Stimulated activated CD4-positive, alpha-beta T cell treated with anti-CD3 and anti-CD28 coated beads, Interleukin-1b, Interleukin-23, amount 100 ng/mL, for 4 hours (primary cell): ENCODE measurements around the gene MAGI2.

Source experiments
- DNase-seq, 2 donors: peaks; one replicate each; pipeline ENCODE4 v3.0.0-alpha.2; 2020; ENCODE audit warnings: low read depth in 2 of 2

MAGI2 gene

GRCh38 chr7:79257959-79258358 lies 195.5 kb downstream of the MAGI2 start:
- DNase-seq, result no peak

DNA sequence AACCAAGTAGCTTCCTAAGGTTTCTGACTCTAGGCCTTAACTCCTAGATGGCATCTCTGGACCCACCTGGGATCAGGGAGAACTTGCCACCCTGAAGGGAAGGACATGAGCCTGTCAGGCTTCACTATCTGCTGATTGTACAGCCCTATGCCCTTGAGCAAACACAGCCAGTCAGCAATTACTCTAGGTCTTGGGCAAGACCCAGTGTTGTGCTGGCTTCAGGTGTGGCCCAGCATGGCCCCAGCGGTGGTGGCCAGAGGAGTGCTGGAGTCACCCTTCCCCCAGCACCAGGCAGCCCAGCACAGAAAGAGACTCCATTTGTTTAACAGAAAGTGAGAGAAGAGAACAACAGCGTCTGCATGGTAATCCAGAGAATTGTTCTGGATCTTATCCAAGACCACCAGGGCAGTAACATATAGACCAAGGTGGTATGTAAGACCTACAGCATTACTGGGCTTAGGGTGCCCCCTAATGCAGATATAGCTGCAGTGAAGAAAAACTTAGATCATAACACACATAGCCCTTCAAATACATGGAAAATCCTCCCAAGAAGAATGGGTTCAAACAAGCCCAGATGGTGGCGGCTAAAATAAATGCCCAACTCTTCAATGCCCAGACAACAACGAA lies 207.7 kb downstream of the MAGI2 start:
- DNase-seq, result no peak

DNA sequence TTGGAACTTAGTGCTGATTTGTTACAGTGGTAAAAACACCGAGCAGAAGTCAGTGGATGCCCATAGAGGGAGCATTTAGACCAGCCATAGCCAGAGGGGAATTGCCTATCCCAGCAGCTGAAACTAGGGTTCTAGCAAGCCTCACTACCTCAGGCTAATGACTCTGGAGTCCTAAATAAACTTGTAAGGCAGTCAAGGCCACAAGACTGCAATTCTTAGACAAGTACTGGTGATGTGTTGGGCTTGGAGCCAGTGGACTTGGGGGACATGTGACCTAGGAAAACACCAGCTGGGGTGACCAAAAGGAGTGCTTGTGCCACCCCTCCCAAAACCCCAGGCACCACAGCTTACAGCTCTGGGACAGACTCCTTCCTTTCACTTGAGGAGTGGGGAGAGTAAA lies 209.0 kb downstream of the MAGI2 start:
- DNase-seq, result no peak

GRCh38 chr7:79241288-79242060 lies 212.0 kb downstream of the MAGI2 start:
- DNase-seq, result no peak

DNA sequence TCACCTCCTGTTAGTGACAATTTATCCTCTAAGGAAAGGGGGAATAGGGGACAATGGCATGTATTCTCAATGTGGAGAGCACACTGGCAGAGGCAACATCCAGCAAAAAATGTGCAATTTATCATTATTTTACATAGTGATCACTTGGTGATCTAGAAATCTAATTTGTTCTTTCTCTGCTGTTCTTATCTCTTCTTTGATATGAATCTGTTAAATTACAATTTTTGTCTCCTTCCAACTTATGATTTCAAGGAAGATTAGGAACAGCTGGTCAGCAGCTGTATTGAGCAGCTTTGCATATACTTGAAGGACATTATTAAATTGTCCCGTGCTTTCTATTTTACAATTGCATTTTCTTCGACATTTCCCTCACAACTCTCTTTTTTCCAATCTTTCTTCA lies 213.1 kb downstream of the MAGI2 start:
- no peak for DNase-seq

- DNase-seq, result no peak
Measured at GRCh38 chr7:79236352-79237028, 217.0 kb downstream of the MAGI2 start.

- no peak for DNase-seq
Measured at GRCh38 chr7:79227044-79227443, 226.4 kb downstream of the MAGI2 start.

DNA sequence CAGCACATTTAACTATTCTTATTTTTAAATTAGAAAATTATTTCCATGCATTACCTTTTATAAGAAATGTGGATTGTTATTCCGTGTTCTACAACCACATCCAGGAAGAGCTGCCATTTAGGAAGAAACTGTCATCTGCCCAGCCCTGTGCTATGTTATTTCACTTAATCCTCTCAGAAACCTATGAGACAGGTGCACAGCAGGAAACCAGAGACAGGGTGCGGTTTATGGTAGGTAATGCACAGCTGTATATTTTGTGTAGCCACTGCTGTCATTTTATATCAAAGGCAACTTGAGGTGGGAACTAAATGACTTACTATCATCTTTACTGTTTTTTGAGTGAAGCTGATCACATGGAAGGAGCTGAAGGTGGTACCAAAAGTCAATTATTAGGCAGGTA lies 232.3 kb downstream of the MAGI2 start:
- no peak for DNase-seq

GRCh38 chr7:79217976-79218626 lies 235.4 kb downstream of the MAGI2 start:
- DNase-seq, result no peak

DNA sequence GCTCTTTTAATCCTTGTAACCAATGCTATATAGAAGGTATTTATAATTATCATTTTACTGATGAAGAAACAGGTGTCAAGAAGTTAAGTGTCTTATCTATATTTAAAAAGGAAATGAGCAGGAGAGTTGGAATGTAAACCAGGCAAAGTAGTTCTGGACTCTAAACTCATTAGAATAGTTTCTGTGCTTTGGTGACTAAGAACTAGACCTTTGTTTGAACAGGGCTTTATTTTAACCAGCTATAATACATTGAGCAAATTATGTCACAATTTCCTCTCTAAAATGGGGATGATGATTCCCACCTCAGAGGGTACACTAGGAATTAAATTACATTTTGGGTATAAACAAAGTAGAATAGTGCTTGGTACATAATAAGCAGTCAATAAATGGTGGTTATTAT lies 236.0 kb downstream of the MAGI2 start:
- DNase-seq, result no peak

- no peak for DNase-seq
Measured at GRCh38 chr7:79216236-79216635, 237.2 kb downstream of the MAGI2 start.

GRCh38 chr7:79212334-79212733 lies 241.1 kb downstream of the MAGI2 start:
- DNase-seq, result no peak

GRCh38 chr7:79211724-79212123 lies 241.7 kb downstream of the MAGI2 start:
- DNase-seq, result no peak

DNA sequence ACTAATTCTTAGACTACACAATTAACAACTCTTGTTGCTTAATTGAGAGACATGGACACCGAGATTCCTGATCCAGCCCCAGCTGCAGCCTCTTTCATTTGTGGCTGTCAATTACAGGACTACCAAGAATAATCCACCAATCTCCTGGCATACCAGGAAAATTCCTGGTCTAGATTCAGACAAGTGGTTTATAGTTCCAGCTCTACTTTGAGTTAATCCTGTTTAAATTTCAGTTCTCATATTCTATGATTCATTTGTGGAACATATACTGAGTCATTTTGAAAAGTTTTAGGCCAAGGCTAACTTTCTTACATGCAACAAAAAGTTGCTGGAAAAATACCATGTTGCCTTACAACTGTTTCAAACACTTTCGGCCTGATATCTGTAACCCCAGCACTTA lies 253.5 kb downstream of the MAGI2 start:
- DNase-seq, result no peak

- DNase-seq, result no peak
Measured at GRCh38 chr7:79199266-79199665, 254.2 kb downstream of the MAGI2 start.

DNA sequence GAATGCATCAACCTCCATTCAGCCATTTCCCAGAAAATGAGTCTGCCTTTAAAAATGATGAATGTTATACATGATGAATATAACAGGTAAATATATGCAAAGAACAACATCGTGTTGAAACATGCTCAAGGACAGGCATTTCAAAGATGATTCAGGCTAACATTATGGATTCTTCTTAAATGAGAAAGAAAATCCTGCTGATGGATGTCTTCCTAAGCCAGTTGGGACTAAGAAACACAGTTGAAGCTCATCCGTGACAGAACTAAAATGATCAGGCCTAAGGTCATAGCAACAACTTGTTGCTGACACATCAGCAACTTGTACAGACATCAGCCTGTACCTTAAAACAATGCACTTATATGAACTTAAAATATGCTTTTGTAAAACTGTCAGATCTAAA lies 267.9 kb downstream of the MAGI2 start:
- no peak for DNase-seq

DNA sequence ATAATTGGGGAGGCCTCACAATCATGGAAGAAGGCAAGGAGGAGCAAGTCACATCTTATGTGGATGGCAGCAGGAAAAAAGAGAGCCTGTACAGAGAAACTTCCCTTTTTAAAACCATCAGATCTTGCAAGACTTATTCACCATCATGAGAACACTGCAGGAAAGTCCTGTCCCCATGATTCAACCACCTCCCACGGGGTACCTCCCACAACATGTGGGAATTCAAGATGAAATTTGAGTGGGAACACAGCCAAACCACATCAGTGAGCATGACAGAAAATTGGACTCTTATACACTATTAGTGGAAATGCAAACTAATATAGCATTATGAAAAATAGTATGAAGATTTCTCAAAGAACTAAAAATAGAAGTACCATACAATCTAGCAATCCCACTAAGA lies 271.2 kb downstream of the MAGI2 start:
- no peak for DNase-seq

DNA sequence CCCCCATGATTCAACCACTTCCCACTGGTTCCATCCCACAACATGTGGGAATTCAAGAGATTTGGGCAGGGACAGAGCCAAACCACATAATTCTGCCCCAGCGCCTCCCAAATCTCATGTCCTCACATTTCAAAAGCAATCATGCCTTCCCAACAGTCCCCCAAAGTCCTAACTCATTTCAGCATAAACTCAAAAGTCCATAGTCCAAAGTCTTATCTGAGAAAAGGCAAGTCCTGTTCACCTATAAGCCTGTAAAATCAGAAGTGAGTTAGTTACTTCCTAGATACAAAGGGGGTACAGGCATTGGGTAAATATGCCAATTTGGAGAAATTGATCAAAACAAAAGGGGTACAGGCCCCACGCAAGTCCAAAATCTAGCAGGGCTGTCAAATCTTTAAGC lies 272.9 kb downstream of the MAGI2 start:
- DNase-seq, result no peak

DNA sequence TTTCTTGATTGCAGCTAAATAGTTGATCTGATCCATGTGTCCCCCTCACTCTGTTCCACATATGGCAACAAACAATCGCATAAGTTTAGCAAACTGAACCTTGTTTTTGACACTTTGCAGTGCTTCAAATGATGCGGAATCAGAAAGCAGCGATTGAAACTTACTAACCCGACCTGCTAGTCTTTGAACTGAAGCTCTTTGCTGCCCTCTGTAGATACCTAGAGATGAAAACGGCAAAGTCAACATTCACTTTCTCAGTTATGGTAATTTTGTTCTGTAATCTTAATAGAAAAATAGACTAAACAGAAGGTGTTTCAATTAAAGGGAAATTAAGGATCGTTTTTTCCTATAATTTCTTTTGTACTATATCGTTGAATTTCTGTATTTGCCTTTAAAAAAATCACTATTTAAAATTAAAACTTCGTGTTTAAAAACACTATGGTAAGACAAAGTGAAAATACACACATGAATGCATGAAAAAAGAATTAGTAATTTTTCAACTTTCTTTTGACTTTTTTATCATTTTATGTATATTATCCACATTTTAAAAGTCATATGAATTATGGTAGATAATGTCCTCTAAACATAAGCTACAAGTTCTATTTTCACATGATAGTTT lies 276.5 kb downstream of the MAGI2 start:
- no peak for DNase-seq

DNA sequence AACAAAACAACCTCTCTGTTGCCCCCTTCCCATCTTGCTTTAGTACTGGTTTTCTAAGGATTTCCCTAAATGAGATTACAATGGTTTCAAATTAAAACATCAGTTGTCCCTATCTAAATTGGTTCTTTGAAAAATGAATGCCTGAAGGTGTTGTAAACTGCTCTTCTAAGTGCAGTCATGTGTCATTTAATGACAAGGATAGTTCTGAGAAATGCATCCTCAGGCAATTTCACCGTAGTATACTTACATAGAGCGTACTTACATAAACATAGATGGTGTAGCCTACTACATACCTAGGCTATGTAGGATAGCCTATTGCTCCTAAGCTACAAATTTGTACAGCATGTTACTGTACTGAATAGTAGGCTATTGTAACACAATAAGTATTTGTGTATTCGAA lies 278.1 kb downstream of the MAGI2 start:
- no peak for DNase-seq

DNA sequence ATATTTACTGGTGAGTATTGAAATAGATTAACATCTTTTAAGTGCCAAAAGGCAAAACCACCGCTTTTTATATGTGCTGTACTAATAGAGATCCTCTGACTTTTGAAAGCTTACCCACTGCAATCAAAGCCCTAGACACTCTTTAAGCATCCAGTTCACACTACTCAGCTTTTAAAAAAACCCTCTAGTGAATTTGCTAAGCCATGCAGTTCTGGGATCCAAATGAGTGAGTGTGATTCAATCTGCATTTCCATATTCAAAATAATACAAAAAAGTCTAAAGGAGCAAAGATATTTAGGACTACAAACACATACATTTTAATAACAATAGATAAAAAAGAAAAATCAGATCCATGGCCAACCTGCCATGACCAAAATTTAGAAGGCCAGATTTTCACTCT lies 288.2 kb downstream of the MAGI2 start:
- DNase-seq, result no peak

GRCh38 chr7:79159040-79159664 lies 294.3 kb downstream of the MAGI2 start:
- DNase-seq, result no peak
